Ovary (tissue), 3 donors: Measurements from ENCODE around the gene ANAPC10.

Experiments
- EP300 ChIP-seq: sonication (generic); formaldehyde crosslinking; IDR thresholded peaks from one replicate; pipeline ENCODE4 v1.6.1; 2017; ENCODE audit warnings: antibody characterized with exemption
- POLR2A ChIP-seq: fragments of 450-650 bp; IDR thresholded peaks from one replicate; pipeline ENCODE4 v1.6.1; 2017; ENCODE audit warnings: antibody characterized with exemption, mild to moderate bottlenecking, moderate library complexity
- TF ChIP-seq, protein P1 (sequence below), 3 donors: fragments of 450-650 bp in 2 of 3; fragments of 200-600 bp in 1 of 3; IDR thresholded peaks; one replicate each; pipeline versions ENCODE4 v1.5.1 to v1.8.0; 2016 to 2022; ENCODE audit warnings: antibody characterized with exemption in 3 of 3, mild to moderate bottlenecking in 1 of 3
- donor health status: DM: no; HTN: no; CAD: no.

DNA sequence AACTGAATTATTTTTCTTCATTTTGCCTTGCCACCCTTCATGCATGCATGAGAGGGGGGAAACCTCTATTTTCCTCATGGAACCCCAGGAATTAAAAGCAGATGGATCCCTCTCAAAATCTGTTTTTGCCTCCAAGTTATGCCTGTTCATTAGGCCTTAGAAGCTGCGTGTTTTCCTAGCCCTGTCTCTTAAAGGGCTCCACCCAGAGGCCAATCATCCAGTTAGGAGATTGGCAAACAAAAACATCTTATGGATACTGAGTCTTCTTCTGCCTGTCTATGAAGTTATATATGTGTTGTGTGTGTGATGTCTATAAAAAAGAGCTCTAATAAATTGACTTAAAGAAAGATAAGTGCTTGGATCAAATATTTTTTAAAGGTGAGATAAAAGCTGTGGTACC lies 142.9 kb downstream of the ANAPC10 start:
- TF ChIP-seq EP300 (no peak), POLR2A (no peak)
- TF ChIP-seq, protein P1, sequence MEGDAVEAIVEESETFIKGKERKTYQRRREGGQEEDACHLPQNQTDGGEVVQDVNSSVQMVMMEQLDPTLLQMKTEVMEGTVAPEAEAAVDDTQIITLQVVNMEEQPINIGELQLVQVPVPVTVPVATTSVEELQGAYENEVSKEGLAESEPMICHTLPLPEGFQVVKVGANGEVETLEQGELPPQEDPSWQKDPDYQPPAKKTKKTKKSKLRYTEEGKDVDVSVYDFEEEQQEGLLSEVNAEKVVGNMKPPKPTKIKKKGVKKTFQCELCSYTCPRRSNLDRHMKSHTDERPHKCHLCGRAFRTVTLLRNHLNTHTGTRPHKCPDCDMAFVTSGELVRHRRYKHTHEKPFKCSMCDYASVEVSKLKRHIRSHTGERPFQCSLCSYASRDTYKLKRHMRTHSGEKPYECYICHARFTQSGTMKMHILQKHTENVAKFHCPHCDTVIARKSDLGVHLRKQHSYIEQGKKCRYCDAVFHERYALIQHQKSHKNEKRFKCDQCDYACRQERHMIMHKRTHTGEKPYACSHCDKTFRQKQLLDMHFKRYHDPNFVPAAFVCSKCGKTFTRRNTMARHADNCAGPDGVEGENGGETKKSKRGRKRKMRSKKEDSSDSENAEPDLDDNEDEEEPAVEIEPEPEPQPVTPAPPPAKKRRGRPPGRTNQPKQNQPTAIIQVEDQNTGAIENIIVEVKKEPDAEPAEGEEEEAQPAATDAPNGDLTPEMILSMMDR (IDR thresholded peaks at IDR 0.05): no peak
